ENCODE measurements around the gene IFITM1. TPM values are rescaled to one million over a fixed set of nuclear protein-coding genes. Genes with fewer than 3 reads are reported as not detected.

The IFITM1 gene
- total RNA-seq, 1 donor: 76.4 TPM

GRCh38 chr11:352456-353031 is 38.7 kb downstream of the IFITM1 start:
- no peak for DNase-seq (ENCODE audit: low read depth)
- no peak for TF ChIP-seq CTCF (IDR thresholded peaks at IDR 0.05; ENCODE audit: insufficient read depth, low read depth, low read length)
- no peak overlapping the region for H3K4me3 ChIP-seq (ENCODE audit: low read depth, low read length)

GRCh38 chr11:353179-353873 is 39.5 kb downstream of the IFITM1 start:
- no peak overlapping the region for H3K4me3 ChIP-seq (ENCODE audit: low read depth, low read length)
- TF ChIP-seq CTCF (IDR thresholded peaks at IDR 0.05; ENCODE audit: insufficient read depth, low read depth, low read length): no peak
- peak; percentile 91 for DNase-seq (ENCODE audit: low read depth)

DNA sequence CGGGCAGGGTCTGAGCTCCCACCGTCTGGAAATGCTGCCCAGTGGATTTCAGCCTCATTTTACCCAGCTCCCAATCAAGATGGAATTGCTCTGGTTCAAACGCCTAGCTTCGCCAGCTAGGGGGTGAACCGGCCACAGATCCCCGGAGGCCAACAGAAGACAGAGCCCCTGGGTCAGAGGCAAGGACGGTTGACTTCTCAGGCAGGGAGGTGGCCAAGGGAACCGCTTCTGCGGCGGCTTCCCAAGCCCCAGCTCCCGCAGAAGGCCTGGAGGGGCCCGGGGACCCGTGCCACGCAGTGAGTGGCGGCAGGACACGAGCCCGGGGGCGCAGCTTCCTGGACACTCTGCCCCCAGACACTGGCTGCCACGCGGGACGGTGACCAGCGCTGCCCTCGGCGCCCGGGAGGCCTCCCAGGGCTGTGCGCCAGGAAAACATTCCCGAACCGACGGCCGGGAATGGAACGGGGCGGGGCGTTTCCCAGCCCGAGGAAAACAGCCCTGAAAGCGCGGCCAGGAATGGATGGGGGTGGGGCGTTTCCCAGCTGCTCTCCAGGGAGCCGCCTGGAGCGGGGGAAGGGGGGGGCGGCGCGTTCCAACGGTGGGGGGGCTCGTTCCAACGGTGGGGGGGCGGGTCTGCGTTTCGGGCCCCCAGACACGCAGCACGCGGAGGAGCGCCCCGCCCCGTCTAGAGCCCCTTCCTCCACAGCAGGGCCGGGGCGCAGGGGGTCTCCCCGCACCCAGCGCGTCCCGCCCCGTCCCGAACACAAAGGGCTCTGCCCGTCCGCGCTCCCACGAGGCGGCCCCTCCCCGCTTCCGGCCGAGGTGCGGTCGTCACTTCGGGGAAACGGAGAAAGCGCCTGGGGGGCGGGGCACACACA is 42.0 kb downstream of the IFITM1 start:
- no peak for TF ChIP-seq CTCF (IDR thresholded peaks at IDR 0.05; ENCODE audit: insufficient read depth, low read depth, low read length)

DNA sequence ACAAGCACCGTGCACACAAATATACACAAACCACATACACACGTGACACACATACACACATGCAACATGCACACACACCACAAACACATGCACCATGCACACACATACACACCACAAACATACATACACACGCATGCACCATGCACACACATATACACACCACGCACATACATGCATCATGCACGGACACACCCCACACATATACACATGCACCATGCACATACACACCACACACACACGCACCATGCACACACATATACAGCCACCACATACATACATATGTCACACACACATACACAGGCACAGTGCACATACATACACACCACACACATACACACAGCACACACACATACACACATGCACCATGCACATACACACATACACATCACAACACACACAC is 42.8 kb downstream of the IFITM1 start:
- TF ChIP-seq CTCF (IDR thresholded peaks at IDR 0.05; ENCODE audit: insufficient read depth, low read depth, low read length): no peak
- H3K4me3 ChIP-seq (ENCODE audit: low read depth, low read length): no peak overlapping the region
- no peak for DNase-seq (ENCODE audit: low read depth)

More for the DNA sequence above, 42.0 kb downstream of the IFITM1 start:
- DNase-seq (ENCODE audit: low read depth): peak; percentile 98
- H3K4me3 ChIP-seq (ENCODE audit: low read depth, low read length): peak overlapping the region; percentile 40

GRCh38 chr11:357582-357981 is 43.7 kb downstream of the IFITM1 start:
- H3K4me3 ChIP-seq (ENCODE audit: low read depth, low read length): no peak overlapping the region
- no peak for TF ChIP-seq CTCF (IDR thresholded peaks at IDR 0.05; ENCODE audit: insufficient read depth, low read depth, low read length)
- DNase-seq (ENCODE audit: low read depth): no peak

DNA sequence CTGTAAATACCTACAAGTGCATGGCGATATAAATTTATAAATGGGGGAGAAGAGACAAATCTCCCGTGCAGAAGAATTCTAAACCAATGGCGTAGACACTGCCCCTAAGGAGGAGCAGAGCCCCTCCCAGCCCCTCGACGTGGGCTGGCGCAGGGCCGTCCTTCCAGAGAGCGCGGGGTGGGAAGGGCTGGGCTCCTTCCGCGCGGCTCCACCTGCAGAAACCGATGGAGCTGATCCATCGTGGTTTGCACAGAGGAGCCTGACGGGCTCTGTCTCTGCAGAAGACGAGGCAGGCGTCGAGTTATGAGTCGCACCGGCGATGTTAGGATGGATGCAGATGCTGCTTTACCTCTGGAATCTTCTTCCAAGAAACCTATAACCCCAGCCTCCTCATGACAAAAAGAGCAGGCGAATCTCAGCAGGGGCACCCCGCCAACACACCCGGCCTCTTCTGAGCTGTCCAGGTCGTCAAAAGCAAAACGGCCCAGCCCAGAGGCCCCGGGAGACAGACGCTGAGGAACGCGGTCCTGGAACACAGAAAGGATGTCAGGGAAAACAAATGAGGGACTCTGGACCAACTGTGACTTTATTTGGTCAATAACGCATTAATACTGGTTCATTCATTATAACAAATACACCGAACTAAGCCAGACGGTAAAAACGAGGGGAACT is 44.4 kb downstream of the IFITM1 start:
- DNase-seq (ENCODE audit: low read depth): no peak
- TF ChIP-seq CTCF (IDR thresholded peaks at IDR 0.05; ENCODE audit: insufficient read depth, low read depth, low read length): no peak

More for the DNA sequence above, 44.4 kb downstream of the IFITM1 start:
- no peak overlapping the region for H3K4me3 ChIP-seq (ENCODE audit: low read depth, low read length)

Data from fibroblast of villous mesenchyme (primary cell).